Stimulated activated effector memory CD8-positive, alpha-beta T cell treated with anti-CD3 and anti-CD28 coated beads, Interleukin-12 subunit alpha, Interleukin-12 subunit beta, amount 100 ng/mL, for 72 hours (primary cell): Measurements from ENCODE around the gene HLA-A.
"Not testable (repeated sequence)": the region's sequence is repeated elsewhere in the genome, so short reads cannot be mapped to it uniquely, and the experiment has no call there.

Experiments
- ATAC-seq: fragments of 150-1000 bp; cut with Tn5 transposase; 2 replicates; pipeline ENCODE4 v1.10.0; 2021
- DNase-seq, 2 donors: peaks; one replicate each; pipeline ENCODE4 v3.0.0; 2021 to 2022; ENCODE audit warnings: low spot score in 2 of 2
- H3K27ac Mint-ChIP-seq: one replicate; pipeline ENCODE4 v1.8.0; 2022; ENCODE audit warnings: mild to moderate bottlenecking, mixed read lengths
- H3K36me3 Mint-ChIP-seq: one replicate; pipeline ENCODE4 v1.8.0; 2022; ENCODE audit warnings: mild to moderate bottlenecking, mixed read lengths
- H3K4me1 Mint-ChIP-seq: one replicate; pipeline ENCODE4 v1.8.0; 2022; ENCODE audit warnings: mixed read lengths
- H3K4me3 Mint-ChIP-seq: one replicate; pipeline ENCODE4 v1.8.0; 2022; ENCODE audit warnings: mild to moderate bottlenecking, mixed read lengths
- H3K9me3 Mint-ChIP-seq: one replicate; pipeline ENCODE4 v1.8.0; 2022; ENCODE audit warnings: mixed read lengths

The HLA-A gene

DNA sequence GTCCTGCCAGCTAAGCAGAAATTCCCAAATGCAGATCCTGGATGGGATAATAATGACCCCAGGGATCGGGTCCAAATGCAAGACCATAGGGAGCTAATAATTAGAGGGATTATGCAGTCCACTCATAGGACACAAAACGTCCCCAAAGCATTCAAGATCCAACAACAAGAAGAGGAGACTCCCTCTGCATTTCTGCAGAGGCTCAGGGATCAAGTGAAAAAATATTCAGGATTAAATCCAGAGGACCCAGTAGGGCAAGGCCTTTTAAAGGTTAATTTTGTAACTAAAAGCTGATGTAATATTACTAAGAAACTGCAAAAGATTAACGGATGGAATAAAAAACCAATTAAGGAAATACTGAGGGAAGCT lies 22.2 kb downstream of the HLA-A start:
- H3K4me1 Mint-ChIP-seq, result peaks cover 28% of the 10 kb centered on the region
- H3K36me3 Mint-ChIP-seq, result peaks cover 7% of the 10 kb centered on the region
- no peak for ATAC-seq
- DNase-seq, result no peak
- no peaks in the 10 kb centered on the region for H3K9me3 Mint-ChIP-seq
- H3K27ac Mint-ChIP-seq, result peak overlapping the region; percentile 92
- H3K4me3 Mint-ChIP-seq, result peak overlapping the region; percentile 85

DNA sequence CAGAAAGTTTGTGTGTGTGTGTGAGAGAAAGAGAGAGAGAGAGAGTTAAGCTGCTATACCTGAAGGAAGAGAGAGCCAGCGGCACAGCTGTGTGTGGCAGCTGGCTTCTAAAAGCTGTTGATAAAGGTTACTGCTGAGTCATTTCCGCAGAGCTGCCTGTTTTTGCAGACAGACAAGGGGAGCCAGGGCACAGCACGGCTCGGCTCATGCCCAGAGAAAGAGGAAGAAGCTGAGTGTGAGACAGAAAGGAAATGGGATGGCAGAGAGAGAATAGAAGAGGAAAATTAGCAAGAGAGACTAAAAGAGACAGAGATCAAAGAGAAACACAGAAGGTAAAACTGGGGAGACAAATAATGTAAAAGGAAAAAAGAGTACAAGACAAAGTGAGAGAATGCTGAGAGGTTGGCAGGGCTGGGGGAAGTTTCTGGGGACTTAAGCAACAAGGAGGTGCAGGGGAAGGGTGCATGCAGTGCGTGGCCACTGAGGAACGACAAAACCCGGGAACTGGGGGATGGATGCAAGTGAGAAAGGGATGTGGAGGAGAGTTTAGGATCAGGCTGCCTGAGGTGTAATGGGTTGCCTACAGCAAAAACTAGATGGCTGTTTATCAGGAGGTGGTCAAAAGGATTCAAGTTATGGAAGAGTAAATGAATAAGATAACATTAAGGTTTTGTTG lies 22.7 kb downstream of the HLA-A start:
- peak; percentile 97 for ATAC-seq
- peak; percentile 53 to 77 for DNase-seq
- H3K4me1 Mint-ChIP-seq, result peaks cover 28% of the 10 kb centered on the region

DNA sequence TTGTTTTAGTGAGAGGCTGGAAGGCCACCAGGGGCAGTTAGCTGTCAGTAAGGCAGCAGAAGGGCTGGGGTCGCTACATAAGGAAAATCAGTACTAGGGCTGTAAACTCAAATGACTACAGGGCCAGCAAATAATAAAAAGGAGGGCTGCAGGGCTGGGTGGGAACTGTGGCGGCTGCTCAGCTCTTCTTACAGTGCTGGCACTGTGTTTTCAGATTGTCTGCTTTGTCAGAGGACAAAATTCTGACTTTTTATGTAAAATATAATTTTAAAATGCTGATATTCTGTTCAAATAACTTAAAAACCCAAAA lies 23.2 kb downstream of the HLA-A start:
- H3K36me3 Mint-ChIP-seq, result peaks cover 7% of the 10 kb centered on the region
- peak overlapping the region; percentile 85 for H3K4me3 Mint-ChIP-seq
- no peaks in the 10 kb centered on the region for H3K9me3 Mint-ChIP-seq
- peak overlapping the region; percentile 92 for H3K27ac Mint-ChIP-seq
- DNase-seq, result no peak
- peak; percentile 25 for ATAC-seq
- peaks cover 28% of the 10 kb centered on the region for H3K4me1 Mint-ChIP-seq

More for the DNA sequence above, 22.7 kb downstream of the HLA-A start:
- H3K4me3 Mint-ChIP-seq, result peak overlapping the region; percentile 85
- H3K36me3 Mint-ChIP-seq, result peaks cover 7% of the 10 kb centered on the region
- H3K9me3 Mint-ChIP-seq, result no peaks in the 10 kb centered on the region
- peak overlapping the region; percentile 92 for H3K27ac Mint-ChIP-seq

DNA sequence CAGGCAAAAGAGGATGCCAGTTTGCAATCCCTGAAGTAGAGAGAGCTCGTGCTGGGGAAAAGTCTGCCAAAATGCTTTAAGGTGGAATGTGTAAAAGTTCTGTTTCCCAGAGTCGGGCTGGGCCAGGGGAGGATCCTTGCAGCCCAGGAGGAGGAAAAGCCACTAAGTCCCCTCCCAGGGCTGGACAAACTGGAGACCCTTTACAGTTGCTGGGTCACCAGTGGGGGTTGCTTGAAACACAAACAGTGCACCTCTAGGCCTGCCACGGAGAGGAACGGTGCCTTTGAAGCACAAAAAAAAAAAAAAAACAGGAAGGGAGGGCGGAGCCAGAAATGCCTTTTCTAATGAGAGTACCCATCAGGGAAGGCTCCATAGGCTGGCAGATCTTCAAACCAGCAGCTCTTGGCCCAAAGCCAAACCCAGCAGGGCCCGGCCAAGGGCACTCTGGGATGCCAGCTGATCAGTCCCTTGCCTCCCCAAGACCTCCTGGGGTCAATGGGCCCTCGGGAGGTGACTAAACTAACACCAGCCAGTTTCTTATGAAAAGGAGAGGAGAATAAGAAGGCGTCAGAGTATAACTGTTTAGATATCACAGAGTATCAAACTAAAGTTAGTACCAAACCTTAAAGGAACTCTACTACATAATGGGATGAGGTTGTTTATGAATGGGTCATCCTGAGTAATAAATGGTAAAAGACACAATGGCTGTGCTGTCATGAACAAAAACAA lies 23.7 kb downstream of the HLA-A start:
- H3K4me3 Mint-ChIP-seq, result peak overlapping the region; percentile 85
- H3K9me3 Mint-ChIP-seq, result no peaks in the 10 kb centered on the region
- ATAC-seq (peak; percentile 64), DNase-seq (peak in 1 of 2 donors; percentile 72)
- H3K27ac Mint-ChIP-seq, result peak overlapping the region; percentile 92
- H3K36me3 Mint-ChIP-seq, result peaks cover 7% of the 10 kb centered on the region
- peaks cover 28% of the 10 kb centered on the region for H3K4me1 Mint-ChIP-seq

DNA sequence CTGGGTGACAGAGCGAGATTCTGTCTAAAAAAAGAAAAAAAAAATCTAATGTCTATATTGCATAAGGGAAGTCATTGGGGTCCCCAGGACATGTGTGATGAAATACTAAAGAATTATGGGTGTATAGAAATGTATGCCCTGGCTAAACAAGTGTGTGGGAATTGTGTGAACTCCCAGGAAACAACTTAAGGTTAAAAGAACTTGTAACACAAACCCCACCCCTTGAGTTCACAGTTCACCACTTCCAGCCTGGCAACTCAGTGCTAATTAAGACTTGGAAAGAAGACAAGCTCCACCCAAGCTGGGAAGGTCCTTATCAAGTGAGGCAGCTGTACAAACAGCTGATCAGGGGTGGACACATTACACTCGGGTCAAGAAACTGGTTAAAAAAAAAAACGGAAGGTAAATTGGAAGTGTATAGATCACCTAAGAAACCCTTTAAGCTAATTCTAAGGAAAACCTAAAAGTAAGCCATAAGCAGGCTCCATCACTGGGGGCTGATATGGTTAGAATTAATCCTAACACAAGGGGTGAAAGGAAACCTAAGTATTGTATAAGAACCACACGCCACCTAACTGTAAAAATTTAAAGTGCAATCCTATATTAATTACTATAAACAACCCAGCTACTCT lies 25.2 kb downstream of the HLA-A start:
- DNase-seq, result no peak

DNA sequence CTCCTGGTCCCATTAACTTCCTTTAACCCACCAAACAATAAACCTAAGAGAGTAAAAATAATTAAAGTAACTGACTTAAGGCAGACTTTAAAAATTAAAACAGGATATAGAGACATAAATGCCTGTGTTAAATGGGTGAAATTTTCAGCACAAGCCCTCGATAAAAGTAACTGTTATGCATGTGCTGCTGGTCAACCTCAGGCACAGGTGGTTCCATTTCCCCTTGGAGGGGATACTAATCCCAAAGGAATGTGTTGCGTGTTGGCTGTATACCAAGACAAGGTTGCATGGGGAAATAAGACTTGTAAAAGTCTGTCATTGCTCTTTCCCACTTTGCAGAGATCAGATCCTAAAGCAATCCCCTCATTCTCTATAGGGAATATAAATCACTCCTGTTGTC lies 25.8 kb downstream of the HLA-A start:
- H3K27ac Mint-ChIP-seq, result no peak overlapping the region
- no peak for DNase-seq
- no peak for ATAC-seq
- no peak overlapping the region for H3K4me3 Mint-ChIP-seq
- peaks cover 40% of the 10 kb centered on the region for H3K4me1 Mint-ChIP-seq
- H3K9me3 Mint-ChIP-seq, result no peaks in the 10 kb centered on the region
- H3K36me3 Mint-ChIP-seq, result peaks cover 7% of the 10 kb centered on the region

More for the DNA sequence above, 25.2 kb downstream of the HLA-A start:
- no peak overlapping the region for H3K4me3 Mint-ChIP-seq
- no peak overlapping the region for H3K27ac Mint-ChIP-seq
- H3K4me1 Mint-ChIP-seq, result peaks cover 35% of the 10 kb centered on the region
- H3K9me3 Mint-ChIP-seq, result no peaks in the 10 kb centered on the region
- peaks cover 7% of the 10 kb centered on the region for H3K36me3 Mint-ChIP-seq
- ATAC-seq, result no peak

DNA sequence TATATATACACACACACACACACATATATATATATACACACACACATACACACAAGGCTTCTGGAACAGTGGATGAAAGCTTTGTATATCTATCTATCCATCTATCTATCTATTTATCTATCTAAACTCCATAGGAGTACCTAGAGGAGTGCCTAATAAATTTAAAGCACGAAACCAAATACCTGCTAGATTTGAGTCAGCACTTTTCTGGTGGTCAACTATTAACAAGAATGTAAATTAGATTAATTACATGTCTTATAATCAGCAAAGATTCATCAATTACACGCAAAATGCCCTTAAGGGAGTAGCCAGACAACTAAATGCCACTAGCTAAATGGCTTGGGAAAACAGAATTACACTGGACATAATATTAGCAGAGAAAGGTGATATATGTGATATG lies 26.6 kb downstream of the HLA-A start:
- H3K27ac Mint-ChIP-seq, result no peak overlapping the region
- DNase-seq (no peak), ATAC-seq (no peak)
- peaks cover 48% of the 10 kb centered on the region for H3K4me1 Mint-ChIP-seq
- H3K4me3 Mint-ChIP-seq, result no peak overlapping the region
- peaks cover 7% of the 10 kb centered on the region for H3K36me3 Mint-ChIP-seq
- H3K9me3 Mint-ChIP-seq, result no peaks in the 10 kb centered on the region

DNA sequence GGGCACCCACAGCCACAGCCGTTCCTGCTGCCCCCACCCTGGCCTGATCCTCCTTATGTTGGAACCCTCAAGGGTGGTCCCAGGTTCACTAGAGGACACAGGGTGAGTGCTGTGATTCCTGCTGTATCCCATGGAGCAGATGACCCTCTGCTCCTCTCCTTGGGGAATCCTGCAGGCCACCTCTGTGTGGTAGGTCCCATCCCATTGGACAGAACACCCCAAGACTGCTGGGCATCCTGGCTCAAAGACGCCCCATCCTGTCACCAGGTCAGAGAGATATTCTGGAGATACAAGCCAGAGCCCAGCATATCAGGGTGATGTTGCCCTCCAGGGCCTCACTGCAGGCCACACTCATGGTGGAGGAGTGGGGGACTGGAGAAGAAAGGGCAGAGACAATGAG lies 28.4 kb downstream of the HLA-A start:
- Mint-ChIP-seq H3K4me3 (no peak overlapping the region), H3K36me3 (peaks cover 6% of the 10 kb centered on the region), H3K4me1 (peaks cover 51% of the 10 kb centered on the region), H3K27ac (no peak overlapping the region), H3K9me3 (no peaks in the 10 kb centered on the region)
- DNase-seq (no peak), ATAC-seq (no peak)

DNA sequence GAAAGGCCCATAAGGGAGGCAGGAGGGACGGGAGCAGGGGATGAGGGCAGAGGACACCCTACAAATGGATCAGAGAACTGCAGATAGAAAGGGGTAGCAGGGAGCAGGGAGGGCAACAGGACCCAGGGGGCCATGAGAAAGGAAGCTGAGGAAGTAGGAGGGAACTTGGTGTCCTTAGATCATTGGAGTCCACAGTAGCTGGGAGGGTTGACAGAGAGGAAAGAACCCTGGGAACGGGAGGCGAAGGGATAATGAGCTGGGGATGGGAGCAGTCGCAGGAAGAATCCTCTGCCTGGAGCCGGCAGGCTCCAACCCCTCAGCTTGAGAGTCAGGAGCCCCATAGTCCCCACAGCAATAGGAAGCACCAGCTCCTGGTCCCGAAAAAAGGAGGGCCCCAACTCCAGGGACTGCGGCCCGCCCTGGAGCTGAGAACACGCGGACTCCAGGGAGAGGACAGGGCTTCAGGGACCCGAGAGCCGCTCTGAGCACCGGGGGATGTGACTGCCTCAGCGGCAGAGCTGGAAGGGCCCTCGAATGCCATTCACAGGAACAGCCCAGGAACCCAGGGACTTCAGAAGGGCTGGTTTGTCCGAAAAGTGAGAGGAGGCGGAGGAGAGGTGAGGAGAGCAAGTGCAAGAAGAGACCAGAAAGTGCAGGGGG lies 32.7 kb downstream of the HLA-A start:
- H3K4me1 Mint-ChIP-seq, result peaks cover 55% of the 10 kb centered on the region

DNA sequence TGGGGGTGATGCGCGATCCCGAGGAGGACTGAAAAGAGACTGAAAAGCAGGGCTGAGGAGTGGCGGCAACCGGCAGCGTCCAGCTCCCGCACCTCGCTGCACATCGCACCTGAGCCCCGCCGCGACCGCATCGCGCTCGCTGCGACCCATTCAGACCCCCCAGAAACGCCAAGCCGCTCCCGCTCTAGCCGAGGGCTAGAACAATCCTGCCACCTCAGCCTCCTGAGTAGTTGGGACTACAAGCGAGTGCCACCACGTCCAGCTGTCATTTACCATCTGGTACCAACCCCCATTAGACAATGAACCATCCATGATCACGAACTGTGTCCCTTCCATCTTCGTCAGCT lies 33.2 kb downstream of the HLA-A start:
- Mint-ChIP-seq H3K4me3 (peak overlapping the region; percentile 84), H3K27ac (no peak overlapping the region), H3K9me3 (no peaks in the 10 kb centered on the region), H3K36me3 (no peaks in the 10 kb centered on the region), H3K4me1 (peaks cover 55% of the 10 kb centered on the region)
- ATAC-seq, result no peak
- DNase-seq, result no peak

More for the DNA sequence above, 32.7 kb downstream of the HLA-A start:
- DNase-seq, result no peak
- Mint-ChIP-seq H3K27ac (no peak overlapping the region), H3K9me3 (no peaks in the 10 kb centered on the region), H3K4me3 (peak overlapping the region; percentile 84), H3K36me3 (no peaks in the 10 kb centered on the region)
- no peak for ATAC-seq

DNA sequence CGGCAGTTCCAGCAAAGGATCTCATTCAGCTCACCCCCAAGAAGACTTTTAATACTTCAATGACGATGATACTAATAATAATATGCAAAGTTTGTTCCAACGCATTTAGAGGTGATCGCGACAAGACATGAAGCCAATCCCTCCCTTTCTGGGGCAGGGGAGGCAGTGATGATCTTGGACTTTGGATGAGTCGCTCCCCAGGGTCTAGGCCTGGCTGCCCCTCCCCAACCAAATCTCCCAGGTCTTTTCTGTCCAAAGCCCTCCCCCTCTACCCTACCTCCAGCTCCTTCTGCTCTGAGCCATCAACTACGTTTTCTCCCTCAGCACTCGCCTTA lies 33.9 kb downstream of the HLA-A start:
- no peaks in the 10 kb centered on the region for H3K9me3 Mint-ChIP-seq
- peak overlapping the region; percentile 53 for H3K27ac Mint-ChIP-seq
- H3K4me1 Mint-ChIP-seq, result peaks cover 55% of the 10 kb centered on the region
- H3K36me3 Mint-ChIP-seq, result no peaks in the 10 kb centered on the region
- ATAC-seq (no peak), DNase-seq (no peak)
- peak overlapping the region; percentile 84 for H3K4me3 Mint-ChIP-seq

DNA sequence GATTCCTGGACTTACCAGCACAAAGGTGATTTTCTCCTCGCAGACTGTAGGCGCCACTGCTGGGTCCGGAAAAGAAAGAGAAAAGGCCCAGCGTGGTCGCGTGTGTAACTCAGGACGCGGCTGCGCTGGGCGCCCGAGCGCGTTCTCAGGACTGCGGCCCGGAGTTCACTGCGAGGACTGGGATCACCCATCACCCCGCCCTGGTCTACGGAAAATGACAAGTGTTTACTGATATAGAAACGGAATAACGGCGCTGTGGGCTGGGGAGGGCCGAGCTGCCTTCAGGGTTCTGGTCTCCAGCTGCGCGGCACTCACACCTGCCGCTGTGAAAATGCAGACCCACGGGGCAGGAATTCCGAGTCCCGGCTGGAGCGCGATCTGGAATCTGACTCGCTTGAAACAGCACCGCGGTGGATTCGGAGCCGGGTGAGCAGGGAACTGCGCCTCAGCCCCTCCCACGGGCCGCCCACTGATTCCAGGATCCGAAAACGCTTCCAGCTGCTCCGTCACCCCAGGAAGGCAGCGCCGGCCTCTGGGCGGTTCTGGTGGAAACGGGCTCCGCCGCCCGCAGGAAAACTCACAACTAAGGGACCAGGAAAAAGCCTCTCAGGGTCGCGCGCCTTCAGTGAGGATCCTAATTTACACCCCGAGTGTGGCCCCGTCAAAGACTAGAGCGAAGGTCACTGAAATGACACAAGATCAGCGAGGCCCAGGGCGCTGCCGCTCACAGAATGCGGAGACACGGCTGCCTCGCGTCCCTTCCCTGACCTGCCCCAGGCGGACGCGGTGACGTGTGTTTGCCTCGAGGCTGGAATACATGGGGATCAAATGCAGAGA lies 34.5 kb downstream of the HLA-A start:
- H3K27ac Mint-ChIP-seq, result peak overlapping the region; percentile 53
- ATAC-seq, result peak; percentile 88

DNA sequence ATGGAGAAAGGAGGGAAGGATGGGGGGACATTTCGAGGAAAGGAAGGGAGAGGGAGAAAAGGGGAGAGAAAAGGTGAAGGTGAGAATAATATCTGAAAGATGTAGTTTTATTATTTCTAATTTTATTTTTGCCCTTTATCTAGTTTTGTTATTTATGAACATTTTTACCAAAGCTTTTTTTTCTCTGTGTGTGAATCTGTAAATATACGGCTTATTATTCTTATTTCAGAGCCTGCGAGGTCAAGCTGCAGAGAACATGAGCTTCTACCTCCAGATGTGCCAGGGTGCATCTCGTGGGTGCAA lies 35.0 kb downstream of the HLA-A start:
- Mint-ChIP-seq H3K4me3 (peak overlapping the region; percentile 84), H3K9me3 (no peaks in the 10 kb centered on the region), H3K36me3 (no peaks in the 10 kb centered on the region), H3K27ac (no peak overlapping the region), H3K4me1 (peaks cover 50% of the 10 kb centered on the region)
- no peak for ATAC-seq
- no peak for DNase-seq

More for the DNA sequence above, 34.5 kb downstream of the HLA-A start:
- no peaks in the 10 kb centered on the region for H3K36me3 Mint-ChIP-seq
- H3K4me3 Mint-ChIP-seq, result peak overlapping the region; percentile 84
- H3K4me1 Mint-ChIP-seq, result peaks cover 55% of the 10 kb centered on the region
- H3K9me3 Mint-ChIP-seq, result no peaks in the 10 kb centered on the region
- DNase-seq, result peak; percentile 30 to 72

DNA sequence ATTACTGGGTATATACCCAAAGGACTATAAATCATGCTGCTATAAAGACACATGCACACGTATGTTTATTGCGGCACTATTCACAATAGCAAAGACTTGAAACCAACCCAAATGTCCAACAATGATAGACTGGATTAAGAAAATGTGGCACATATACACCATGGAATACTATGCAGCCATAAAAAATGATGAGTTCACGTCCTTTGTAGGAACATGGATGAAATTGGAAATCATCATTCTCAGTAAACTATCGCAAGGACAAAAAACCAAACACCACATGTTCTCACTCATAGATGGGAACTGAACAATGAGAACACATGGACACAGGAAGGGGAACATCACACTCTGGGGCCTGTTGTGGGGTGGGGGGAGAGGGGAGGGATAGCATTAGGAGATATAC lies 37.7 kb downstream of the HLA-A start:
- DNase-seq, H3K9me3 Mint-ChIP-seq, H3K36me3 Mint-ChIP-seq, ATAC-seq, H3K27ac Mint-ChIP-seq, H3K4me3 Mint-ChIP-seq: not testable (repeated sequence)
- H3K4me1 Mint-ChIP-seq, result peaks cover 25% of the 10 kb centered on the region

DNA sequence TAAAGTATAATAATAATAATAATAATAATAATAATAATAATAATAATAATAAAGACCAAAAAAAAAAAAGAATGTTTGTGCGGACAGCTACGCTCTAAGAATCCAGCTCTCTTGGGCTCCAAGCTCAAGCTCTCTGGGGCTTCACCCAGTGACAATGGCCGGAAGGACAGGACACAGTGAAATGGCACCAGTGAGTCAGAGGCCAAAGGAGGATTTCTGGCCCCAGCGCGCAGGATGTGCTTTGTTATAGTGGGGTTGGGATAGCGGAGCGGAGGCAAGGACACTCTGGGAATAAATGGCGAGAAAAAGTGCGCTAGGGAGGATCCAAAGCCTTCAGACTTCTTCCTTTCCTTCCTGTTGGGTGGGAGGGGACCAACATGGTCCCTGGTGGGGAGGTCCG lies 38.2 kb downstream of the HLA-A start:
- H3K4me3 Mint-ChIP-seq, result no peak overlapping the region
- DNase-seq (no peak), ATAC-seq (no peak)
- H3K9me3 Mint-ChIP-seq, result no peaks in the 10 kb centered on the region
- H3K27ac Mint-ChIP-seq, result no peak overlapping the region
- no peaks in the 10 kb centered on the region for H3K36me3 Mint-ChIP-seq
- peaks cover 20% of the 10 kb centered on the region for H3K4me1 Mint-ChIP-seq
